Measurements from ENCODE around the gene LINS1. TPM values are rescaled to one million over a fixed set of nuclear protein-coding genes. Genes with fewer than 3 reads are reported as not detected.

The LINS1 gene
- polyA plus RNA-seq, 3 donors, result 15.0 to 28.0 (median 24.0) TPM

DNA sequence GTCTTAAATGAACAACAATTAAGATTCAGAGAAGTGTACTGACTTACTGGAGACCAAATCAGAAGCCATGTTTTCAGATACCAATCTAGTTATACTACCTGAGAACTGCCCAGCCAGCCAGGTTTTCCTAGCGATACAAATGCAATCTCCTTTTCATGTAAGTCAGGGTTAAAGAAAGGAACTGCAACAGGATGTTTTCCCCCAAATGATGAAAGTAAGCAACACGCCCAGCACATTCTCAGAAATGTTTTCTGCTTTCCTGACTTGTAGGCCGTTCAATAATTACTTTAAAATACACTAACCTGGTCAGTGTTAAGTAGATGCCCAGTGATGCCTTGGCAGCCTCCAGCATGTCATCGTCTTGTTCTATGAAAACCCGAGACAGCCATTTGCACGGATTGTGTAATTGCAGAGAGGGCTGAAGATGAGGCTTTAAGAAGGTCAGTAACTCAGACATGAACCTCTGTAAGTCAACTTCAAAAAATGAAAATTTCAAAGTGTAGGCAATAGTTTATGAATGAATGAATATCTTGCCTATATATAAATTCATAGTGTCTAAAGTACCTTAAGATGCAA, 30.3 kb downstream of the LINS1 start:
- no peak for DNase-seq (ENCODE audit: extremely low read depth in 1 of 11, low read depth in 9 of 11, low spot score in 4 of 11)

DNA sequence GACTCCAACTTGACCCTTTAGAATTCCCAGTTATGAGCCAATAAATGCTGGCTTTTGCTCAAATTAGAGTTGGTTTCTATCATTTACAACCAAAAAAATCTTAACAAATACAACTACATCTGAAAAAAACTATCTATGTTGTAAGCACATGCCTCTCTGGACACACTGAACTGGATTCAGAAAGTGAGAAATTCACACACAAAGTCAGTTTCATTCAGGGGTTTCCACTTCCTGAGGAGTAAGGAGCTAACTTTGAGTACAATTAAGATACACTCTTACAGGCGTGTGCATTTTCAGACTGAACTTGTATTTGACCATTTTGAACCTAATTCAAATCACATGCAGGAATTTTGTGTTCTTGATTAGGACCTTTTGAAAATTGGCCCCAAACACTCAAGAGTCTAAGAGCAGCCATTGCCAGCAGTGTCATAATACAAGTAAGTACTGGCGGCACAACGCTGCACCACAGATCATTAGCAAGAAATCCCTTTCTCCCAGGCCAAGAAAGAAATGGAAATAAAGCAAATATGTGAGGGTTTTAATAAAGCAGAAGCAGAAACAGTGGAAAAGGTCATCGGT, 31.2 kb downstream of the LINS1 start:
- DNase-seq (ENCODE audit: extremely low read depth in 1 of 11, low read depth in 9 of 11, low spot score in 4 of 11), result no peak

DNA sequence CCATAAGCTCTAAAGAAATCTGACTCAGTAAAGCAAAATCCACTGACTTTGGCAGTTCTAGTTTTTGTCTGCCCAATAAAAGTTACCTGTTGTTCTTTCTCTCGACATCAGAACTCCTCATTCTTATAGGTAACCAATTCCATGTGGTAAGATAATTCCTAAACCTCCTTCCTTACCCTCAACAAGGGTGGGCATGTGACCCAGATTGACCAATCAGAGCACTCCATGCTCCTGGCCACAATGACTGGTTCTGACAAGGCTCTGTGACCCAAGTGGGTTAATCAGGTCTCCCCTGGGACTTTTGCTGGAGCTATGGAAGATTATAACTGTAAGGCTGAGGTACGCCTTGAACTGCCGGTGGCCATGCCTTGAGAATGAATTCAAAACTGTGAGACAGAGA, 31.7 kb downstream of the LINS1 start:
- no peak for DNase-seq (ENCODE audit: extremely low read depth in 1 of 11, low read depth in 9 of 11, low spot score in 4 of 11)

DNA sequence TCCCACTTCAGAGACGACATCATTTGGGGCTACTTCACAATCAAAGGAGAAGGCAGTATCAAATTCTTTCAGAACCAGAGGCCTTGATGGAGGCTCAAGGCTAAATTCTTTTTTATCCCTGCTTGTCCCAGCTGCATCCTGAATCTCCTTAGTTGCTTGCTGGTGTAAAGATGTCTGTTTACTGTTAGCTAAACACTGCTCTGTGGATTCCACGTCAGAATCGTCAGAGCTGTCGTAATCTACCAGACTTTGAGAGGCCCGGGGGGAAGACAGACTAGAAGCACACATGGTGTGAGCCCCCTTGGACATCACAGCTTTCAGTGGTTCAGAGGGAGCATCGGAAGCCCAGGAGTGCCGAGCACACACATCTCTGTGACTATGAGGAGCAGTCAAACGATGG, 32.6 kb downstream of the LINS1 start:
- DNase-seq (ENCODE audit: extremely low read depth in 1 of 11, low read depth in 9 of 11, low spot score in 4 of 11), result no peak

DNA sequence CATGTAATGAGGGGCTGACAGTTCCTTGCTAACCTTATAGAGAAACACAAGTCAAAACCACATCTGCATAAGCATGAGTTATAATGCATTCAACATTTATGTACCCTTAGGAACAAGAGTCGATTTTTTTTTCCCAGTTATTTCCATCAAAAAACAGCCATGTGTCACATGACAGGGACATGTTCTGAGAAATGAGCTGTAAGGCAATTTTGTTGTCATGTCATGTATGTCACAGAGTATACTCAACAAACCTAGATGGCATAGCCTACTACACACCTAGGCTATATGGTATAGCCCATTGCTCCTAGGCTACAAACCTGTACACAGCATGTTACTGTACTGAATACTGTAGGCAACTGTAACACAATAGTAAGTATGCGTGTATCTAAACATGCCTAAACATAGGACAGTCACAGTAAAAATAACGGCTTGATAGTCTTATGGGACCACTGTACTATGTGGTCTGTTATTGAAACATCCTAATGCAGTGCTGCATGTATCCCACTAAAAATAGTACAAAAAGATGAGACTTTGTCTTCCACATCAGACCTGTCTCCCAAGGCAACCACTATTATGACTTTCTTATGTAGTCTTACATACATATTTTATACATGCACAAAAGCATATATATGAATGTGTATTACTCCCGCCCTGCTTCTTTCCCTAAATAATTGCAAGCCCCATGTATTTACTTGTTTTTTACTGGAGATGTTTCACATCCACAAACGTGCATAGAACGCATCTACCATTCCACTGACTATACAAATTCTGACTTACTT, 34.9 kb downstream of the LINS1 start:
- DNase-seq (ENCODE audit: extremely low read depth in 1 of 11, low read depth in 9 of 11, low spot score in 4 of 11), result no peak

DNA sequence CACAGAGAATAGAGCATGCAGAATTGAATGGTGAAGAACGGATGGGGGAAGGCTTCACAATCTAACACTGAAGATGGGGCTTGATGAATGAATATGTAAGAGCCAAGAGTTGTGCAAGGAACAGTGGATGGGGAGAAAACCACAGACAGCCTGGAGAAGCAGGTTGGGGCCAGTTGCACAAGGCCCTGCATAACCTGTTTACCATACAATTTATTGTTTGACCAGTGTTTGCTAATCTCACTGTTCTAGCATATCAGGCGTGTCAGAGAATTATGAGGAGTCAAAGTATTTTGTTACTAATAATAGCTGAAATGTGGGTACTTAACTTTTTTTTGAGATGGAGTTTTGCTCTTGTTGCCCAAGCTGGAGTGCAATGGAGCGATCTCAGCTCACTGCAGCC, 36.4 kb downstream of the LINS1 start:
- DNase-seq (ENCODE audit: extremely low read depth in 1 of 11, low read depth in 9 of 11, low spot score in 4 of 11), result no peak

DNA sequence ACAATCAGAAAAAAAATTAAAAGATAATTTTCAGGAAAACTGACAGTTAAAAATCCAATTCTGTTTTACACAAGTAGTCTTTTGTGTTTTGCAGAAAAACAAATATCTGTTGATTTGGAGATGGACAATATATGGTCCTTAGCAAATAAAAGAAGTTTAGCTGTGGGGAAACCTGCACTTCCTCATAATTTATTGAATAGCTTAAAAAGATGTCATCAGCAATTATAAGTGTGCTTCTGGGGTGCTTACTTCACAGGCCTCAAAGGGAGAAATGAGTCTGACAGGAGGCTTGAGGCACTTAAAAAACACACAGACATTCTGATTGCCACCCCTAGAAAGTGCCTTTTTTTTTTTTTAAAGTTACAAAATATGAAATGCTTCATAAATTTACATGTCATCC, 41.7 kb downstream of the LINS1 start:
- DNase-seq (ENCODE audit: extremely low read depth in 1 of 11, low read depth in 9 of 11, low spot score in 4 of 11), result no peak

DNA sequence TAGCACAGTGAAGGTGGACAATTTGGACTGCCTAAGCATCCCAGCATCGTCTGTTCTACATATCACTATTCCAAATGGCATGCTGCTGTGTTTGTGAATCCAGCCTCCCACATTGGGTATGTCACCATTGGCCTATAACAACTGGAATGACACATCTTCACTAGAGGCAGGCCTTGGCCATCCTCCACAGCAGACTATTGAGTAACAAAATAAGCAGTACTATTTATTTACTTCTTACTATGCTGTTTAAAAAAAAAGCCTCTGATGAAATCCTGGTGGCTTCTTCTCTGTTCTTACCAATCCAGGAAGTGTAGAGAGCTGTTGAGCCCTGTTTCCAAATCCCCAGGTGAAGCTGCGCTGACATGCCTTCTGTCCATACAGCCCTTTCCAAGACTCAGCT, 42.7 kb downstream of the LINS1 start:
- no peak for DNase-seq (ENCODE audit: extremely low read depth in 1 of 11, low read depth in 9 of 11, low spot score in 4 of 11)

DNA sequence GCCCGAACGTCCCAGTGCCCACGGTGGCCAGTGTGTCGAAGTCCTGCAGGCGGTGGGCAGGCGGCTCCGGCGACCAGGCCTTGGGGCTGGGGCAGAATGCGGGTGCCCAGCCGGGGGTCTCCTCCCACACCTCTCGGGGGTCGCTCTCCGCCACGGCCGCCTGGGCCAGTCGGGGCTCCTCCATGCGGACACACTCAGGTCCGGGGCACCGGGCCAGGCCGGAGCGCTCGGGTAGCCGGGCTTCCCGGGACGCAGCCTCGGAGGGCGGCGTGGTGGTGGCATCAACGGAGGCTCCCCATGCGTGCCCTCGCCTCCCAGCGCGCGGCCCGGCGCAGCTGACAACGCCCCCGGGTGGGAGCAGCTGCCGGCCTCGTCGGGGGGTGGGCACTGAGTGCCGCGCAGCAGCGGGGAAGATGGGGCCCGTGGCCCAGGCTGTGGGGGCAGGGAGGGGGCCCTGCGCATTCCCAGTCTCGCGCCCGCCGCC, 43.2 kb downstream of the LINS1 start:
- DNase-seq (ENCODE audit: extremely low read depth in 1 of 11, low read depth in 9 of 11, low spot score in 4 of 11), result no peak

DNA sequence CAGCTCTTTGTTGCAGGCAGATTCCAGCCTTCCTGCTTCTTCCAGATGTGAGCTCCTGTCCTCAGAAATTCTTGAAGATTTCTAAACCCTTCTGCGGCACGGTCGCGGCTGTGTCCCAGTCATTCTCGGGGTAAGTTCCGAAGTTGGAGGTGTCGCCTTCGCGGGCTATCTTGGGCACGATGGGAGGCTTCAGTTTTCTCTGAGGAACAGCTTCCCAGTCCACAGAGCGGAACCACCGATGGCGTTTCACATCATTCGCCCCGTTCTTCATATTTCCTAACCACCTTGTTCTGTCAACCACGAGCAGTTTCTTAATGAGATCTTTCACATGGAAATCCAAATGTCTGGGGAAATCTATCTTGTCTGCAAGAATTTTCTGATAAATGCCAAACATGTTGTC, 48.5 kb downstream of the LINS1 start:
- no peak for DNase-seq (ENCODE audit: extremely low read depth in 1 of 11, low read depth in 9 of 11, low spot score in 4 of 11)

DNA sequence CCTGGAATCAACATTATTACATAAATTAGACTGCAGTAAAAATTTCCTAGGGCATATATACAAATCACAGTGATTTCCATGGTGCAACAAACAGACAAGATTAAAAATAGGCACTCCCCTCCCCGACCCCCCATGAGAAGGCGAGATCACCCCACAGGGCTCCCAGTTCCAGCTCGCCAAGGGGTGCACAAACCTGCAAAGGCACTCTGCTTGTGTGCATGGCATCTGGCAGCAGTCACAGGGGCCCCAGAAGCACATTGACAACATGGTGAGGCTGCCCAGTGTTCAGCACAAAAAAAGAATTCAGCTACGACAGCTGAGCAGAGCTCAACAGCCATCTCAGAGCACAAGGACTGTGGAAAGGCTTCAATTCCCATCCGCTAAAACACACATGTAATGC, 54.0 kb downstream of the LINS1 start:
- no peak for DNase-seq (ENCODE audit: extremely low read depth in 1 of 11, low read depth in 9 of 11, low spot score in 4 of 11)

DNA sequence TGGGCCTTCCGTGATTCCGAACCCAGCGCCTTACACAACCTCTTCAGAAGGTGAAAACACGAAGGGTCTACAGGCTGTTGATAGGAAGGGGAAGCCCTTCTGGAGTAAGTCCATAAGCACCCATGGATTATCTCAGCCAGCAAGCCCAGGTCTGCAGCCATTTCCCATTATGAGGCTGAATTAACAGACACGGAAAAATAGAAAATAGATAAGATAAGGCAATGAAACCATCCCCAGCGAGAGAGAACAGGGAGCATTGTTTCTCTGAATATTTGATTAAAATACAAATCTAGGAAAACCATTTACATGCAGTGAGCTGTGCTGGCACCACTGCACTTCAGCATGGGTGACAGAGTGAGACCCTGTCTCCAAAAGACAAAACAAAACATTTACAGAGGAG, 57.0 kb downstream of the LINS1 start:
- no peak for DNase-seq (ENCODE audit: extremely low read depth in 1 of 11, low read depth in 9 of 11, low spot score in 4 of 11)

DNA sequence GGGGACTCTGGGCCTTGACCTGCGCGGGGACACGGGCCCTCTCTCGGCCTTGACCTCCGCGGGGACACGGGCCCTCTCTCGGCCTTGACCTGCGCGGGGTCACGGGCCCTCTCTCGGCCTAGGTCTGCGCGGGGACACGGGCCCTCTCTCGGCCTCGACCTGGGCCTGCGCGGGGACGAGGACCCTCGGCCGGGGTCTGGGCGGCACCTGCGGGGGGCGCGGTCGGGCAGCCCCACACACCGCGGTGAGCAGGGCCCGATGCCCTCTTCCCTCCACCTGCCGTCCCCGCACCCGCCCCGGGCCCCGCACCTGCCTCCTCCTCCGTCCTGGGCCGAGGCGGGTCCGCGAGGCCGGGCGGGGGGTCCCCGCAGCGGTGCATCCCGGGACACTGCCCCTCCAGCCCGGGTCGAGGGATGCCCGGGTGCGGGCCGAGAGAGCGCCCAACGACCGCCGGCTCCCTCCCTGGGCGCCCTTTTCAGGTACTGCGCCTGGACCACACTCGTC, 57.6 kb downstream of the LINS1 start:
- no peak for DNase-seq (ENCODE audit: extremely low read depth in 1 of 11, low read depth in 9 of 11, low spot score in 4 of 11)

DNA sequence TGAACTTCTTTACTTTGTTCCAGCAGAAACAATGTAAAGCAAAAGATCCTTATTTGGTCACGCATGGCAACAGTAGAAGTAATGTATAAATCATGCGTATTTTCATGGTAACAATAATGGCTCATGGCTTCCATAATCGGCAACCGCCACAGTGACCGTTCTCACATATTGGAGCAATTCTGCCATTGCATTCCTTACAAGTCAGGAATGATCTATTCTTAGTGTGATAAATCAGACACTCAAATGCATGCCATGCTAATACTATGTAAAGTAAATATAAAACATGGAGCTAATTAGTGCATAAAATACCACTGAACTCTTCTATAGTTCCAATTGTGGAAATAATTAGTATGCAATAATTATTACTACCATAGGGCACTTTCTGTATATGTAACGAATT, 59.7 kb downstream of the LINS1 start:
- no peak for DNase-seq (ENCODE audit: extremely low read depth in 1 of 11, low read depth in 9 of 11, low spot score in 4 of 11)

DNA sequence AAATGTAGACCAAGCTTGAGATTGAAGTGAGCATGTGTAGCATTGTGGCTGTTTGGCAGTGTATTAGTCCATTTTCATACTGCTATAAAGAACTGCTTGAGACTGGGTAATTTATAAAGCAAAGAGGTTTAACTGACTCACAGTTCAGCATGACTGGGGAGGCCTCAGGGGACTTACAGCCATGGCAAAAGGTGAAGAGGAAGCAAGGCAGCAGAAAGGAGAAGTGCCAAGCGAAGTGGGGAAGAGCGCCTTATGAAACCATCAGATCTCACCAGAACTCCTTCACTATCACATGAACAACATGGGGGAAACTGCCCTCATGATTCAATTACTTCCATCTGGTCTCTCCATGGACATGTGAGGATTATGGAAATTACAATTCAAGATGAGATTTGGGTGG, 64.7 kb downstream of the LINS1 start:
- DNase-seq (ENCODE audit: extremely low read depth in 1 of 11, low read depth in 9 of 11, low spot score in 4 of 11), result no peak

DNA sequence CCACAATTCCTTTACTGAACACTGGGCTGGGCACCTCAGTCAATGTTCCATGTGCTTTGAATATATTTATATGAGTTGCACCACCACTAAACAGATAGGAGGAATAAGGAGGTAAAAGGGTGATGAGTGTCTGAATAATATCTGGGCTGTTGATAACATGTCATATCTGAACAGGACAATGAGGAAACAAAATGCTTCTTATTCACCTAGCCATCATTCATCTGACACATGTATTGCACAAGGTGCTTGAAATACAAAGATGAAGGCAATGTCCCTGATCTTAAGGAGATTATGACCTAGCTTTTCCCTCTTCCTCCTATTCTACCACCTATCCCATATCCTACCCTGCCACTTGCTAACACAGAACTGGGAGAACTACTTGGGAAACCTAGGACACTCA, 65.3 kb downstream of the LINS1 start:
- DNase-seq (ENCODE audit: extremely low read depth in 1 of 11, low read depth in 9 of 11, low spot score in 4 of 11), result no peak

DNA sequence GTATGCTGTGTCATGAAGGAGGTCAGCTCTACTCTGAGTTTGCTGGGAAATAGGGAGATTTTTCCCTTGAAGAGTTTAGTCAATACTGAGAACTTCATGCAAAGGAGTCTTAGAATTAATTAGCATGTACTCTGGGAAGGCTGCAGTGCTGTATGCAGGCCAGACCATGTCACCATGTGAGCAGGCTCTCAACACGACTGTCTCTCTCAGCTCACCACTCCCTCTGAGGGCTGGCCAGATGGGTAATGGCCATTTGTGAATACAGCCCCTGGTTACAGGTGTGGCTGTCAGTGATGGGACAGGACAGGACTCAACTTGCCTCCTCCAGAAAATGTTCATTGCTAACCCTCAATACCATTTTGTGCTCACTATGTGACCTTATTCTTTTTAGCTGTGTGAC, 68.1 kb downstream of the LINS1 start:
- DNase-seq (ENCODE audit: extremely low read depth in 1 of 11, low read depth in 9 of 11, low spot score in 4 of 11), result no peak

DNA sequence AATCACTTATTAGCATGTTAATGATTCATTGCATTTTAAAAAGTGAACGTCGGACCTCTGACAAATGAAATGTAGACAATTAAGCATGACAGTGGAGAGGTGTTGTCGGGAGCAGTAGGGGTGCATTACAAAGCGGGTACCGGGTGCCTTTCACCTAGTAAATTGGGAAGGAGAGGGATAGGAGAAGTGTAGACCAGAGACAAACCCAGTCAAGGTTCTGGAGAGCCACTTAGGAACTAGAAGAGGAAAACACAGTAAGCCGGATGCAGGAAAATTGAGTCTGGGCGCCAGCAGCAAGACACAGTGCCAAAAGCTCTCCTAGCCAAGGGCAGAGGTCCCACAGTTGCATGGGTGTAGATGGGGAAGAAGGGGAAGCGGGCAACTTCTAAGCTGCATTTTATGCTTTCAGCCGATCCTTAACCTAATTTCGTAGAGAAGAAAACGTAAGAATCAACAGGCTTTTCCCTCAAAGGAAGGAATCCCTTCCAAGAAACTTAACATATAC, 70.1 kb downstream of the LINS1 start:
- DNase-seq (ENCODE audit: extremely low read depth in 1 of 11, low read depth in 9 of 11, low spot score in 4 of 11), result no peak

DNA sequence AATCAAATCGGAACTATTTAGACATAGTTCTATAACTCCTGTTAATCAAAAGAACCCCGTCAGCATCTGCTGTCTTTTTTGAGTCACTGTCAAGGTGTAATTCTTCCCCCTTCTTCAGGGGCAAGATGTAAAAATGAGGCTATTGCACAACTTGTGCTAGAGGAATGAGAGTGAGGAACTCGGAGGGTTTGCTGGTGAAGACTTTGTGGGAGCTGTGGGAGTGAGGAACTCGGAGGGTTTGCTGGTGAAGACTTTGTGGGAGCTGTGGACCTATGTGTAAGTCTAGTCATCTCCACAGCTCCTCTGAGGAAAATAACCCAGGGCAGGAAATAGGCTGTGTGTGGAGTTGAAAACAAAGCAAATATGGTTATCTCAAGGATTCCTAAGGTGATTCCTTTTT, 70.8 kb downstream of the LINS1 start:
- no peak for DNase-seq (ENCODE audit: extremely low read depth in 1 of 11, low read depth in 9 of 11, low spot score in 4 of 11)

DNA sequence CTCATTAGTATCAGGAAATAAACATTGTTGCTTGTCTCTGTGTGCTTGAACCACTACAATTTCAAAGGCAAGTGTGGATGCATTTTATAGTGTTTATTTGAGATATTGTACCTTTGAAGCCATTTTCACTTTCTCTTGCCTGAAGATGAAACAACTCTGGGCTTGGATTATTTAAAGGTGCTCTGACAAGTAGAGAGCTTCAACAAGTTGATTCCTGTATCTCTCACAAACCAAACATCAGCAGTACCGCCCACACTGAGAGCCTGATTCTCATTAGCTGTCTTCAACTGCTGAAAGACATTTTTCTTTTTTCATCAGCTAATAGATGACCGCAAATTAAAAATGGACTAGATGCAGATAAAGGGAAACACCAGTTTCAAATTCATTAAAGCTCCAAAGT, 72.4 kb downstream of the LINS1 start:
- DNase-seq (ENCODE audit: extremely low read depth in 1 of 11, low read depth in 9 of 11, low spot score in 4 of 11), result no peak

Data from renal cortex interstitium (tissue), 11 donors.